Measurements from ENCODE around the gene ALG14.
"Not testable (repeated sequence)": the region's sequence is repeated elsewhere in the genome, so short reads cannot be mapped to it uniquely, and the experiment has no call there.

ALG14 gene

DNA sequence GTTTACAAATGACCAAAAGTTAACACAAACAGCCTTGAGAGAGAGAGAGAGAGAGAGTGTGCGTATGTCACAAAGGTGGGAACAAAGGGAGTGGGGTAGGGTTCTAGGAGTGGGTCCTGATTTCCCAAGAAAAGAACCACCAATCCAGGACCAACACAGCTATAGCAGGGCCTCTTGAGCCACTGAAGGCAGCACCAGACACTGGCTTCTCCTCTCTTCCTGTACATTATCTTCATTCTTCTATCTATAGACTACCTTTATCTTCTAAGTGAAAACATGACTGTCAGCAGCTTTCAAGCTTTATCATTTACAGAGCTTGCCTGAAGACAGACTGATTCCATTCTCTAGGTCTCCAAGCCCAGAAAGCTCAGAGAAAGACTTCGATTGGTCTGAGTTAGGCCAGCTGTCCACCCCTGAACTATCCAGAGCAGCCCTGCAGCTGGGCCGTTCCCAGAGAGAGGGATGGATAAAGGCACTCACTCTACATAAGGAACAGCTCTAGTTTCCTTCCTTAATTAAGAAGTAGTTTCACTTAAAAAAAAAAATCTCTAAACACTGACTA is 11.2 kb downstream of the ALG14 start:
- TF ChIP-seq, protein P1, sequence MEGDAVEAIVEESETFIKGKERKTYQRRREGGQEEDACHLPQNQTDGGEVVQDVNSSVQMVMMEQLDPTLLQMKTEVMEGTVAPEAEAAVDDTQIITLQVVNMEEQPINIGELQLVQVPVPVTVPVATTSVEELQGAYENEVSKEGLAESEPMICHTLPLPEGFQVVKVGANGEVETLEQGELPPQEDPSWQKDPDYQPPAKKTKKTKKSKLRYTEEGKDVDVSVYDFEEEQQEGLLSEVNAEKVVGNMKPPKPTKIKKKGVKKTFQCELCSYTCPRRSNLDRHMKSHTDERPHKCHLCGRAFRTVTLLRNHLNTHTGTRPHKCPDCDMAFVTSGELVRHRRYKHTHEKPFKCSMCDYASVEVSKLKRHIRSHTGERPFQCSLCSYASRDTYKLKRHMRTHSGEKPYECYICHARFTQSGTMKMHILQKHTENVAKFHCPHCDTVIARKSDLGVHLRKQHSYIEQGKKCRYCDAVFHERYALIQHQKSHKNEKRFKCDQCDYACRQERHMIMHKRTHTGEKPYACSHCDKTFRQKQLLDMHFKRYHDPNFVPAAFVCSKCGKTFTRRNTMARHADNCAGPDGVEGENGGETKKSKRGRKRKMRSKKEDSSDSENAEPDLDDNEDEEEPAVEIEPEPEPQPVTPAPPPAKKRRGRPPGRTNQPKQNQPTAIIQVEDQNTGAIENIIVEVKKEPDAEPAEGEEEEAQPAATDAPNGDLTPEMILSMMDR (IDR thresholded peaks at IDR 0.05; ENCODE audit: low read depth, low read length, missing control alignments) = no peak
- DNase-seq (ENCODE audit: extremely low read depth, low read depth) = no peak
- no peak overlapping the region for H3K4me3 ChIP-seq (replicated peaks; ENCODE audit: low read depth, low read length)

DNA sequence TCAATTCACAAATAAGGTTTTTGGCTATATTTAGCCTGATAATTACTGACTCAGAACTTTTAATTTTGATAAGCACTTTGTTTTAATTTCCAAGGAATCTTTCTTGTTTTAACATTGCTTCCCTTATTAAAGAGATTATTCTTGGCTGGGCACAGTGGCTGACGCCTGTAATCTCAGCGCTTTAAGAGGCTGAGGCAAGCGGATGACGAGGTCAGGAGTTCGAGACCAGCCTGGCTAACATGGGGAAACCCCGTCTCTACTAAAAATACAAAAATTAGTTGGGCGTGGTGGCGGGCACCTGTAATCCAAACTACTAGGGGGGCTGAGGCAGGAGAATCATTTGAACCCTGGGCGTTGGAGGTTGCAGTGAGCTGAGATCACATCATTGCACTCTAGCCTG is 13.8 kb downstream of the ALG14 start:
- H3K4me3 ChIP-seq (replicated peaks; ENCODE audit: low read depth, low read length) = no peak overlapping the region
- TF ChIP-seq, protein P1 (IDR thresholded peaks at IDR 0.05; ENCODE audit: low read depth, low read length, missing control alignments) = no peak
- no peak for DNase-seq (ENCODE audit: extremely low read depth, low read depth)

DNA sequence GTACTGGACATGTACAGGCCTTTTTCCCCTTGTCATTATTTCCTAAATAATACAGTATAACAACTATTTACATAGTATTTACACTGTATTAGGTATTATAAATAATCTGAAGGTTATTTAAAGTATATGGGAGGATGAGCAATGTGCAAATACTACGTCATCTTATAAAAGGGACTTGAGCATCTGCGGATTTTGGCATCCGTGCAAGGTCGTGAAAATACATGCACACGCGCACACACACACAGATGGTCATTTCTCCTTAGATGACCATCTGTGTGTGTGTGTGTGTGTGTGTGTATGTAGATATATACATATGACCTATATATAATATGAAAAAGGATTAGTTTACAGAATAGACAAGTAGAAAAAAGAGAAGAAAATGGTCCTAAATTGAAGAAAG is 15.4 kb downstream of the ALG14 start:
- H3K4me3 ChIP-seq (replicated peaks; ENCODE audit: low read depth, low read length) = no peak overlapping the region
- DNase-seq (ENCODE audit: extremely low read depth, low read depth) = no peak
- TF ChIP-seq, protein P1 (IDR thresholded peaks at IDR 0.05; ENCODE audit: low read depth, low read length, missing control alignments) = no peak

DNA sequence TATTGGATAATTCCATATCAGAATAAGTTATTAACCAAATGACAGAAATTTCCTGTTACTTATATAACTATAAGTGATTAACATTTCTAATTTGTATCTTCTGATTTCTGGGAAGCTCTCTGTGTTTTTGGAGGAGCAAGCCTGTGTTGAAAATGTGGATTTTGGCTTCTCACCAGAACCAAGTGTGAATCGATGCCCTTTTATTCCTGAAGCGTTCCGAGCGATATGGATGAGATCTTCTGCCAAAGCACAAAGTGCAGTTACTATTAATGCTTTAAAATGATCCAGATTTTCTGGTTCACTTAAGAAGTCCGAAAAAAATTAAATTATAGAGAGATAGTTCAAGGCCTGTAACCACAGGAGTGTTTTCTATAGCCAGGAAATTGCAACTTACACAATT is 22.8 kb downstream of the ALG14 start:
- H3K4me3 ChIP-seq (replicated peaks; ENCODE audit: low read depth, low read length) = no peak overlapping the region
- TF ChIP-seq, protein P1 (IDR thresholded peaks at IDR 0.05; ENCODE audit: low read depth, low read length, missing control alignments) = no peak
- no peak for DNase-seq (ENCODE audit: extremely low read depth, low read depth)

DNA sequence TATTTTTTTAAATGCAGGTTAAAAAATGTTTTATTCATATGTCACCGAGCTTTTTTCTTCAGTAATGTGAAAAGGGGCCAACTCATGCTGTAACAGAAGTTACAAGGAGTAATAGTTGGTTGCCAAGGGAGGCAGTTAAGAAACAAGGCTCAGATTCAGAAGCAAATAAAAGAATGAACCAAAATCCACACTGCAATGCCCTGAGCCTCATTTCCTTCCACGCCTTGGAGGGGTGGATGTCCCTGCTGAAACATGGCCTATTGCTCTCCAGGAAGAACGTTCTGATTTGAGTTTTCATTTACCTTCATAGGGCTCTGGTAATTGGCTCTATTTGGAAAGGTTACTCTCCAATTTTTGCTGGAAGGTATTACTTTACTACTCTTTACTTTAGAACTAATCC is 24.4 kb downstream of the ALG14 start:
- no peak overlapping the region for H3K4me3 ChIP-seq (replicated peaks; ENCODE audit: low read depth, low read length)
- TF ChIP-seq, protein P1 (IDR thresholded peaks at IDR 0.05; ENCODE audit: low read depth, low read length, missing control alignments) = no peak
- no peak for DNase-seq (ENCODE audit: extremely low read depth, low read depth)

DNA sequence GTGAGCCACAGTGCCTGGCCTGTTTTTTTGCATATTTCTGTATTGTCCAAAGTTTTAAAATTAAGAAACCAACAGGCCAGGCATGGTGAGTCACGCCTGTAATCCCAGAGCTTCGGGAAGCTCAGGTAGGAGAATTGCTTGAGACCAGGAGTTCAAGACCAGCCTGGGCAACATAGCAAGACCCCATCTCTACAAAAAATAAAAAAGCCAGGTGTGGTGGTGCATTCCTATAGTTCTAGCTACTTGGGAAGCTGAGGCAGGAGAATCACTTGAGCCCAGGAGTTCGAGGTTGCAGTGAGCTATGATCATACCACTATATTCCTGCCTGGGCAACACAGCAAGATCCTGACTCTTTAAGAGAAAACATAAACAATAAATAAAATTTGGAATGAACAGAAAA is 25.1 kb downstream of the ALG14 start:
- not testable (repeated sequence) for H3K4me3 ChIP-seq (replicated peaks; ENCODE audit: low read depth, low read length); DNase-seq (ENCODE audit: extremely low read depth, low read depth)

DNA sequence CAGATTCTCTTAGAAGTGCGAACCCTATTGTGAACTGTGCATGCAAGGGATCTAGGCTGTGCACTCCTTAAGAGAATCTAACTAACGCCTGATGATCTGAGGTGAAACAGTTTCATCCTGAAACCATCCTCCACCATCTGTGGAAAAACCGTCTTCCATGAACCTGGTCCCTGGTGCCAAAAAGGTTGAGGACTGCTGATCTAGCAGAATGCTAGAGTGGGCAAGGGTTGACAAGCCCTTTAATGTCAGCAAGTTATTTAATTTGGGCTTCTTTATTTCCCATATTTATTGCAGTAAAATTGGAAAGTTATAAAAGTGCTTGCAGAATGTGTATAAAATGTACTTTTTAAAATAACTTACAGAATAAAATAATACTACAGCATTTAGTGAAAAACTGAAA is 26.4 kb downstream of the ALG14 start:
- H3K4me3 ChIP-seq (replicated peaks; ENCODE audit: low read depth, low read length) = no peak overlapping the region
- DNase-seq (ENCODE audit: extremely low read depth, low read depth) = no peak
- TF ChIP-seq, protein P1 (IDR thresholded peaks at IDR 0.05; ENCODE audit: low read depth, low read length, missing control alignments) = no peak

All from HFF-Myc (cell line).